Measurements from ENCODE around the gene SORCS1. TPM values are rescaled to one million over a fixed set of nuclear protein-coding genes. Genes with fewer than 3 reads are reported as not detected.
A peak's percentile ranks its signal among the peaks of the same experiment; 100 is the strongest.

The SORCS1 gene
- total and polyA plus RNA-seq, 12 donors = 0.30 to 5.5 (median 1.3) TPM

DNA sequence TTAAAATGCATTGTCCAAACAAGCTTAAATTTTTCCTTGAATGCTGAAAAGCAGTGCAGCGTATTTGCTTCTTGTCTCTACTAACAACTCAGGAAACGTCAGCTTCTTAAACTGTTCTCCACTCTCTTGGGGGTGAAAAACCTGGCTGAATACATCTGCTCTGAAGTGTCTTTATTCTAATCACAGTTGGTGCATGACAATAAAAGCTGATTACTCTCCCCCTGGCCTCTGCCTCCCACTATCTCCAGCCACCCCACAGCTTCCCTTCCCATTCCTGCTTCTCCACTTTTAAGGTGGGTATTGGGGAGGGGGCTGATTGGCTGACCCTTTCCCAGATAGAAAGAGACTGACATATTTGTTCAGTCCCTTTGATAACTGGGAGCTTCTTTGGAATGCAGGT lies 456.0 kb downstream of the SORCS1 start:
- no peaks in the 10 kb centered on the region for H3K4me1 ChIP-seq
- no peak overlapping the region for H3K27ac ChIP-seq
- H3K36me3 ChIP-seq = no peaks in the 10 kb centered on the region
- DNase-seq = no peak
- TF ChIP-seq, protein P1, sequence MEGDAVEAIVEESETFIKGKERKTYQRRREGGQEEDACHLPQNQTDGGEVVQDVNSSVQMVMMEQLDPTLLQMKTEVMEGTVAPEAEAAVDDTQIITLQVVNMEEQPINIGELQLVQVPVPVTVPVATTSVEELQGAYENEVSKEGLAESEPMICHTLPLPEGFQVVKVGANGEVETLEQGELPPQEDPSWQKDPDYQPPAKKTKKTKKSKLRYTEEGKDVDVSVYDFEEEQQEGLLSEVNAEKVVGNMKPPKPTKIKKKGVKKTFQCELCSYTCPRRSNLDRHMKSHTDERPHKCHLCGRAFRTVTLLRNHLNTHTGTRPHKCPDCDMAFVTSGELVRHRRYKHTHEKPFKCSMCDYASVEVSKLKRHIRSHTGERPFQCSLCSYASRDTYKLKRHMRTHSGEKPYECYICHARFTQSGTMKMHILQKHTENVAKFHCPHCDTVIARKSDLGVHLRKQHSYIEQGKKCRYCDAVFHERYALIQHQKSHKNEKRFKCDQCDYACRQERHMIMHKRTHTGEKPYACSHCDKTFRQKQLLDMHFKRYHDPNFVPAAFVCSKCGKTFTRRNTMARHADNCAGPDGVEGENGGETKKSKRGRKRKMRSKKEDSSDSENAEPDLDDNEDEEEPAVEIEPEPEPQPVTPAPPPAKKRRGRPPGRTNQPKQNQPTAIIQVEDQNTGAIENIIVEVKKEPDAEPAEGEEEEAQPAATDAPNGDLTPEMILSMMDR (IDR thresholded peaks at IDR 0.05) = no peak
- no peaks in the 10 kb centered on the region for H3K9me3 ChIP-seq
- intact Hi-C loops (cut with DNase I) = loop anchor here in 6 of 10 donors (10.0 kb wide), 3 partner anchors 436 to 1836 kb away; no protein-coding TSS in a partner anchor
- ATAC-seq = no peak
- no peak overlapping the region for H3K4me3 ChIP-seq
- H3K27me3 ChIP-seq = peaks cover 0 to 10% (median 0%) of the 10 kb centered on the region in 7 donors
- 64 to 67% methylated on average over 2 of the region's 2 CpGs for WGBS, 2 donors

DNA sequence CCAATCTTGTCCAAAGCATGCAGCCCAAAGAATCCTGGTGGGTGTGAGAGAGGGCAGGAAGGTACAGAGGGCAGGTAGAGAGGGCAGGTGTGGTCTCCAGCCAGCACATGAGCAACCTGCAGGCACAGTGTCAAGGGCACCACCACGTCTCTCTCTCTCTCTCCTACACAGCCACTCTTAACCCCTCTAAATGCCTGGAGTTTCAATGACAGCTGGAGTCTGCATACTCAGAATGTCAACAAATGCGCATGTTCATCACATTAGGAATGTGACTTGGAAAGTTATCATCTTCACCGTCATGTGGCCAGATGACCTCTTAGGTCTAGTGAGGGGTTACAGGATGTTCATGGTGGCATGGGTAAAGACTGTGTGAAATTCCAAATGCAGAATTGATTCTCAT lies 456.8 kb downstream of the SORCS1 start:
- TF ChIP-seq, protein P1 (IDR thresholded peaks at IDR 0.05) = no peak
- Histone ChIP-seq H3K36me3 (no peaks in the 10 kb centered on the region), H3K27me3 (peaks cover 0 to 10% (median 0%) of the 10 kb centered on the region in 7 donors), H3K9me3 (no peaks in the 10 kb centered on the region), H3K27ac (no peak overlapping the region), H3K4me1 (no peaks in the 10 kb centered on the region), H3K4me3 (no peak overlapping the region)
- WGBS, 2 donors = 42 to 44% methylated on average over 3 of the region's 3 CpGs
- intact Hi-C loops (cut with DNase I) = loop anchor here in 6 of 10 donors (10.0 kb wide), 3 partner anchors 437 to 1837 kb away; no protein-coding TSS in a partner anchor
- DNase-seq = no peak
- ATAC-seq = no peak

DNA sequence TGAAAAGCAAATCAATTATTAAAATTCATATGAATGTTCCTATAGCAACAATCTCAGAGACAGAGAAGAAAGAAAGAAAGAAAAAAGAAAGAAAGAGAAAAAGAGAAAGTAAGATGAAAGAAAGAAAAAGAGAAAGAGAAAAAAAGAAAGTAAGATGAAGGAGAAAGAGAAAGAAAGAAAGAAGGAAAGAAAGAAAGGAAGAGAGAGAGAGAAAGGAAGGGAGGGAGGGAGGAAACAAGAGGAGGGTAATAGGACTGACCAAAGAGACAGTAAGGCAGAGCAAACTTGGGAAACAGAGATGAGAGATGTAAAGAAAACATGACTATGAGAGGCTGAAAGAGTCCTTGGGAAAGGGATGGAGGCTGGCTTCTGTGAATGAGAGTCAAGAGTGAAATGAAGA lies 458.4 kb downstream of the SORCS1 start:
- intact Hi-C loops (cut with DNase I) = loop anchor here in 6 of 10 donors (10.0 kb wide), 3 partner anchors 439 to 1839 kb away; no protein-coding TSS in a partner anchor
- no peak for ATAC-seq
- H3K36me3 ChIP-seq = no peaks in the 10 kb centered on the region

DNA sequence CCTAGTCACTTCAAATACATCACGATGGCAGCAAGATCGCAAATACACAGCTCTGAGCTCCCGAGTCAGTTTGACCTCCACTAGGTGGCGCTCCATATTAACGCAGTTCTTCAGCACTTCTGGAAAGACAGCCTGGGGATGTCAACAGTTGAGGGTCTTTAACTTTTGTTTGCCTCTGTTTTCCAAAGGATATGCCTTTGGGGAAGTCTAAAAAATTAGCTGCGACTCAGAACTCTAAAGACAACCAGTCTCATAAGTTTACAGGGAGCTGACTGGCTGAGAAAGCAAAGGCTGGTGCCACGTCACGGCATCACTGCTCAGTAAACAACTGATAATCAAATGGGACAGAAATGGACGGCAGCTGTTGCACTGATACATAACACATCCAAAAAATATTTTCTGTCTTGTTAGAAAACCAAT lies 458.8 kb downstream of the SORCS1 start:
- ATAC-seq (peak in 6 of 8 donors; percentile 42 to 79 (median 71)), DNase-seq (peak; percentile 20 to 56)
- peaks cover 0 to 13% (median 0%) of the 10 kb centered on the region in 7 donors for H3K27me3 ChIP-seq
- peak overlapping the region in 2 of 10 donors; percentile 10 to 14 for H3K4me3 ChIP-seq
- 15 to 21% methylated on average over 9 of the region's 9 CpGs for WGBS, 2 donors
- no peaks in the 10 kb centered on the region for H3K9me3 ChIP-seq
- intact Hi-C loops (cut with DNase I) = loop anchor here in 6 of 10 donors (10.0 kb wide), 3 partner anchors 439 to 1839 kb away; no protein-coding TSS in a partner anchor
- H3K36me3 ChIP-seq = no peaks in the 10 kb centered on the region
- TF ChIP-seq, protein P1 (IDR thresholded peaks at IDR 0.05) = peak; percentile 54 to 79 (median 75)
- H3K27ac ChIP-seq = no peak overlapping the region
- H3K4me1 ChIP-seq = no peaks in the 10 kb centered on the region

More for the DNA sequence above, 458.4 kb downstream of the SORCS1 start:
- no peaks in the 10 kb centered on the region for H3K9me3 ChIP-seq
- H3K4me3 ChIP-seq = peak overlapping the region in 2 of 10 donors; percentile 10 to 14
- peaks cover 0 to 13% (median 0%) of the 10 kb centered on the region in 7 donors for H3K27me3 ChIP-seq
- TF ChIP-seq, protein P1 (IDR thresholded peaks at IDR 0.05) = no peak
- H3K27ac ChIP-seq = no peak overlapping the region
- no peaks in the 10 kb centered on the region for H3K4me1 ChIP-seq
- DNase-seq = no peak
